Posterior cingulate gyrus (tissue), 11 donors: ENCODE measurements around the gene PBRM1.

ENCODE experiments used
- DNase-seq, 10 donors: peaks; one replicate each; pipeline versions ENCODE4 v3.0.0 to v3.0.0-alpha.2; 2020 to 2021; ENCODE audit warnings: mixed read lengths in 3 of 10
- intact Hi-C: fragments of 100-400 bp; cut with DNase I; formaldehyde crosslinking; loops from one replicate; pipeline ENCODE4 v1.15.1; 2023

PBRM1 gene

DNA sequence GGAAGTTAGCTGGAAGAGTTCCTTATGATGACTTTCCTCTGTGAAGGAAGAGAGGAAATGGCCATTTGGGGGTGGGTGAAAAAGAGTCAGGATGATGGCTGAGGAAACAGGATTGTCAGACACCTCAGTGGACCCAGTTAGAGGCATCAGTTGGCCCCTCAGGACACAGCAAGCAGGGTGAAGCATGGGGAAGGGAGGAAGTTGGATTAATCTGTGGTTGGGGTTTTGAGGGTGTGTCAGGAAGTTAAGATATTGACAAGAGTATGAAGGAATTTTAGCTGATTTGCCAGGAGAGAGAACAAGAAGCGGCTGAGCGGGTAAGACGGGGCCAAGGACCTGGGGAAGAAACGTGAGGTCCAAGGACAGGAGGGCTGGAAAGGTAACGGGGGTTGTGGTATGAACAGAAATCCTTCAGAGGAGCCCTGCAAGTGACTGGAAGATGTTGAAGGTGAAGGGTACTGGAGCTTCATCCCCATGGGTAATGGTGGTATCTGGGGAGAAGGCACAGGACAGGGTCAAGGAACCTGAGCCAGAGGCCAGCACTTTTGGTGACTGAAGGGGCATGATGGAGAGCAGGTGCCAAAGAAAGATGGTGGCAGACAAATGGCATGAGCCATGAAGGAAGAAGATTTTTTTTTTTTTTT, 146.6 kb downstream of the PBRM1 start:
- DNase-seq, result peak in 1 of 10 donors; percentile 28
- intact Hi-C loops, result no loop called here

DNA sequence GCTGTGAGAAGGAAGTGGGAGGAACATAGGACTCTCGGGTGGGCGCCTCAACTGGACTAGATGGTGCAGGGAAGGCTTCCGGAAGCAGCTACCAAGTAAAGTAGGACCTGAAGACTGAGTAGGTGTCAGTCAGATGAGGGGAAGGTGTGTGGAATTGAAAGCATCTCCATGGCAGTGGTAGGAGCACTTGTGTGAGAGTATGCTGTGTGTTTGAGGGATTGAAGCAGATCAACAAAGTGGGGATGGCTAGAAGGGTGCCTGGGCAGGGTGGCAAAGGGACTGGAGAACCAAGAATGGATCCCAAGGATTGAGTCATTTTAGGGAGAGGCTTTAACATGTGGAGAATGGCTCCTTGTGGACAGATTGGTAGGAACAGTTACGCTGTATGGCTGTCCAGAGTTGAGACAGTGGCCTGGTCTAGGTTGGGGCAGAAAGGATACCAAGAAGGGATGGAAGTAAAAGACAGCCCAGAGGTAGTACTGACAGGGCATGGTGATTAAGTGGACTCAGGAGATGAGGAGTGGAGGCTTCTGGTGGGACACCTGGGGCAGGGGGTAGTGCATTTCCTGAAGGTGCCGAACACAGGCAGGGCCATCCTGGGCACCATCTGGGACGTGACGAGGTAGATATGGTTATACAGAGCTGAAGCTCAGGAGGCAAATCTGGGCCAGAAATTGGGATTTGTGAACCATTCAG, 147.8 kb downstream of the PBRM1 start:
- DNase-seq, result peak in 3 of 10 donors; percentile 1 to 44 (median 5)
- intact Hi-C loops, result loop anchor here (2.0 kb wide), 3 partner anchors 59 to 147 kb away; partner anchors contain the start of gene PBRM1

DNA sequence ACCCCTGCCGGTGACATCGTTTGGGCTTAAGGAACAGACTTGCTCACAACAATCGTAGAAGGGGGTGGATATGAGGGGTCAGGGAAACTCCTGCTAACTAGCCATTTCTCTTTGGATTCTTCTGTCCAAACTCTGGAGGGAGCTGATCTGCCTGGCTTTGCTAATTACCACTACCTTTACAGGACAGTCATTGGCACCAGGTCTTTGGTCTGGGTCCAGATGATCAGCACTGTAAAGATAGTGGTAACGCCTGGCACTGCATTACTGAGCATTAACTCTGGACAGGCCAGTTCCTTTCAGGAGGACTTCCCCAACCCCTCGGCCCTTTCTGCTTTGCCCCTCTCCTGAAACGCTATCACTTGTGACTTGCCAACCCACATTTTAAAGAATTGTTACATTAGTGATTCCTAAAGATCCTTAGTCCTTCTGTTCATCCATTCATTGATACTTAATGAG, 148.5 kb downstream of the PBRM1 start:
- intact Hi-C loops, result loop anchor here (2.0 kb wide), 3 partner anchors 60 to 148 kb away; partner anchors contain the start of gene PBRM1
- no peak for DNase-seq

DNA sequence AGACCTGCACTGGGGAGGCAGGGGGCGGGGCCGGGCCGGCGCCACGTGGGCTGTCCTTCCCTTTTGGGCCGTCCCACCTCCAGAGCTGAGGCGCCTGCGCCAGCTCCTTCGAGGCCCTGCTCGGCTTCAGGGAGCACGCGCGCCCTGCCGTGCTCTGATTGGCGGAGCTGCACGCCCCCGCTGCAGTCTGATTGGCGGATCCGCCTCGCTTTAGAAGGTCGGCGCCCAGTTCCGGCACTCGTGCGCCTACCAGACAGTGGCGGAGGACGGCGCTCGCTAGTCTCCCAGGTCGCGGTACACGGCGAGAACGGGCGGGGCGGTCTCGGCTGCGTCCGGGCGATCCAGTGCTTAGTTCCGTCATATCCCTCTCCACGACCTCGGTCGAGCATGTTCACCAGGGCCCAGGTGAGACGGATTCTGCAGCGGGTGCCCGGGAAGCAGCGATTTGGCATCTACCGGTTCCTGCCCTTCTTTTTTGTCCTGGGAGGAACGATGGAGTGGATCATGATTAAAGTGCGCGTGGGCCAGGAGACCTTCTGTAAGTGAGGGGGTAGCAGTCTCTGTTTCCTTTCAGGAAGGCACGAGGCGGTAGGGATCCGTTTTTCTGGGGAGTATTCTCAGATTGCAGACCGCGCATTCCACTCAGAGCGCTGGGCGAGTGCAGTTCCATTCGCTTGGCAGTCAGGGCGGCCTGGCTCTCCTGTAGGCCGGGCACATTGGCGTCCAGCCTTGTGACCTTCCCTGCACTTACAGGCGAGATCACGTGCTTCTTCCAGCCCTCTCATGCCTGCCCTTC, 149.1 kb downstream of the PBRM1 start, which contains the start of gene UQCC5:
UQCC5 (plus strand) TSS at position 237 of the 796 bp plus-strand sequence; CDS start at position 388, 151 bp downstream.
- intact Hi-C loops, result loop anchor here (2.0 kb wide), 3 partner anchors 60 to 148 kb away; partner anchors contain the start of gene PBRM1
- DNase-seq, result peak; percentile 94 to 100 (median 96)

DNA sequence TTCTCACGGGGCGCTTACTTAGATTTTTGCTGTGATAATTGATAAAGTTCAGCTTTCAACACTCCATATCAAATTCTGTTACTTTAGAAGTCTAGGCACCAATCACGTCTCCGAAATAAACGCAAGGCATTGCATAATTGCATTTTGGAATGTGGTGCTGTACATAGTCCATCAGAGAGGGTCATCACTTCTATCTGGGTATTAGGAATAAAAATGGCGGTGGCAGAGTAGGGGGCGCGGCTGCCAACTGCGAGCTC, 149.7 kb downstream of the PBRM1 start:
- no peak for DNase-seq
- intact Hi-C loops, result loop anchor here (2.0 kb wide), 3 partner anchors 61 to 149 kb away; partner anchors contain the start of gene PBRM1

DNA sequence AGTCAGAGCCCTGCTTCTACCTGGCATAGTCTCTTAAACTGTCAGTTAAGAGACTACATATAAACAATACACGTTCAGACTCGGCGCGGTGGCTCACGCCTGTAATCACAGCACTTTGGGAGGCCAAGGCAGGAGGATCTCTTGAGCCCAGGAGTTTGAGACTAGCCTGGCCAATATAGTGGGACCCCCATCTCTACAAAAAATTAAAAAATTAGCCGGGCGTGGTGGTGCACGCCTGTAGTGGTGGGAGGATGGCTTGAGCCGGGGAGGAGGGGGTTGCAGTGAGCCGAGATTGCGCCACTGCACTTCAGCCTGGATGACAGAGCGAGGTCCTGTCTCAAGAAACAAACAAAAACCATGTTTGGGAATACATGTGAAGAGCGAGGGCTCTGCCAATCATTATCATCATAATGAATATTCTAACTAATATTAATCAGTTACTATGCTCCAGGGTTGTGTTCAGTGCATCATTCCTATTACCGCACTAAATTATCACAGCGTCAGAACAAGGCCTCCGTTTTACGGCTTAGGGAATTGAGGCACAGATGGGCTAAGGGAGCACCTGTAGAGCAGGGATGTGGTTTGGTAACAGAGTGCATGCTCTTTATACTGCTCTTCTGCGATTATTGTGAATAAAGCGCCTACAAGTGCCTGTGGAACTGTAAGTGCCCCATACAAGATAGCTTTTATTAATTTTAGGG, 150.2 kb downstream of the PBRM1 start:
- intact Hi-C loops, result loop anchor here (2.0 kb wide), 3 partner anchors 61 to 149 kb away; partner anchors contain the start of gene PBRM1
- peak in 2 of 10 donors; percentile 31 to 48 for DNase-seq

DNA sequence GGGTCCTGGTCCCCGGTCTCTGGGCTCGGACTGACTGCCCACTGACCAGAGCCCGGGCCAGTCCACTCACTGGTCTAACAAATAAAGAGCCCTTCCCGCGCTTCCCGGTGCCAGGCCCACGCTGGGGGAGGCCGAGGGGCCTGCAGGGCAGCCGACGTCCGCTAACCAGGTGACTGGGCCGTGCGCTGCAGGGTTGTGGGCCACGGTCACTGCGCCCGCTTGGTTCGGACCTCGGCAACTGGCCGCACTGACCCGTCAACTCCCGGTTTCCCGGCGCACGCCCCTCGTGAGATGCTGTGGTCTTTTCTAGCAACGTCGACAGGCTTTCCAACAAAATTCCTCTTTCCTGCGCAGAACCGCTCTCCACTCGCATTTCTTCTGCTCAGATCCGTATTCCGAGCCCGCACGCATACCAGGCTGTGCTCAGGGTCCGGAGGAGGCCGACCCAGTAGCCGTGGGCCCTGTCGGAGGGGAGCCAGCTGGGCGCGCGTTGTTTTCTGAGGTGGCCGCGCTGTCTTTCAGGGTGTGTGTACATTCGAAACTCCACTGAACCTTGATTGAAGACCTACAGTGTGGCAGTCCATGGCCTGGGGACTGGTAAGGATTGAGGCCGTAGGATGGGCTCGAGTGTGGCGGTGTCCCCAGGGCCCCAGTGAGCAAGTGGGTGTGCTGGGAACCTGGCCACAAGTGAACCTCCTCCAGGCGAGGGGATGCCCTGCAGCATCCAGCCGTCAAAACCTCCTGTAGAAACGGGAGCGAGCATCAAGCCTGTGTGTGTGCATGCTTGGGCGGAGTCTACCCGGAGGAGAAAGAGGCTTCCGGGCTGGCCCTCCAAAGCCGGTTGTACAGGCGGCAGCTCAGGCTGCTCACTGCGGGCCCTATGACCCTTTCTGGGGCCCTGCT, 151.2 kb downstream of the PBRM1 start:
- DNase-seq, result peak in 4 of 10 donors; percentile 8 to 86 (median 71)
- intact Hi-C loops, result no loop called here

DNA sequence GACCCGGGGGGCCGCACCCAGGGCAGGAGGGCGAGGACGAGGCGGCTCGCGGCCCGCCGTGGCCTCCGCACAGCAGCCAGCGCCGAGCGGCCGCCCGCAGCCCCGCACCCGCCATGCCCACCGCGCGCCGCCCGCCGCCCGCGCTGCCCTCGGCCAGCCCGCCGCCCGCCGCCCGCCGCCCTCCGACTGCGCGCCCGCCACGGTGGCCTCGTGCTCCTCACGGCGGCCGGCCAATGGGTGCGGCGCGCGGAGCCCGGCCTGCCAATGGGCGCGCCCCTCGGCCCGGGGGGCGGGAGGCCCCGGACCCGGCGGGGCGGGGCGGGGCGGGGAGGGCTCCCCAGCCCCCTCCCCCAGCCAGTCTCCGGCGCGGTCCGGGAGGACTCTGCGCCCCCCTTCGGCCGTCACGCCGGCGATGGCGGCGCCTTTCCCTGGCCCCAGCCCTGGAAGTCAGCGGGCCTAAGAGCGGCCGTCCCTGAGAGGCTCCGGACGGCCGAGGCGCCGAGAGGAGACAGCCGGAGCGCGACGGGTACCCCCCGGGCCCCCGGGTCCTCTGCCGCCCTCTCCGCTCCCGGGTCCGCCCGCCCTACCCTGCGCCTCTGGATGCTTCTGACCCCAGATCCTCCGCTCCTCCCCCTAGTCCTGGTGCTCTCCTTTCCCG, 152.0 kb downstream of the PBRM1 start, which contains the start of gene NT5DC2:
NT5DC2 (minus strand) TSS at position 235 of the 658 bp plus-strand sequence; CDS start at position 115, 120 bp downstream.
- peak in 9 of 10 donors; percentile 24 to 94 (median 59) for DNase-seq
- intact Hi-C loops, result no loop called here

DNA sequence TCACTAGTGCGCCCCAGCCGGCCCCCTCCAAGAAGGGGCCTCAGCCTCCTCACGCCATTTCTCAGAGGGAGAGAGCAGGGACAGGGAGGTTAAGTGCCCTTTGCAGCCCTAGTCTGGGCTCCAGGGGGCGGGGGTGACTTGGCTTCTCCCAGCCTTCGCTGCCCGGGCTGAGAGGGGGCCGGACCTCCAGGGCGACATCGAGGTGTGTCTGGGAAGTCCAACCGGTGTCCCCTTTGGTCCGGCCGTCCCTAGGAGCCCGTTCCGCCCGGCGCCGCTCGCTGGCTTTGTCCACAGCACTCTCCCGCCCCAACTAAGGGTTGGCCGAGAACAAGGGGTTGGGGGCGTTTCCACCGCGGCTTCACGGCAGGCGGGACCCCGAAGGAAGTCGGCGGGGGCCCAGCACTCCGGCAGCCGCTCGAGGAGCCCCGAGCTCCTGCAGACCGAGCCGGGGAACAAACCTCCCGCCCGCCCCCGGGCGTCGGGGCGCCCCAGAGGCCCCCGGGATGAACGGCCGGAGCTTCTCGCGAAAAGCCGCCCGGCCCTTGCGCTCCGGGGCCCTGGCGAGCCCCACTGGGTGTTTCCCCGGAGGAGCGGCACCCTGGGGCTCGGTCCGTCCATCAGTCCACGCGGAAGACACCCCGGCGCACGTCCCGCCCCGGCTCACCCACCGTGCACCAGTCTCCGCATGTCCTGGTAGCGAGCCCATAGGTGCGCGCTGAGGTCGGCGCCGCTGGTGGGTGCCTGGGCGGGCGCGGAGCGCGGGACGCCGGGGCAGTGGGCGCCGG, 152.7 kb downstream of the PBRM1 start:
- peak in 5 of 10 donors; percentile 6 to 85 (median 69) for DNase-seq
- intact Hi-C loops, result no loop called here

DNA sequence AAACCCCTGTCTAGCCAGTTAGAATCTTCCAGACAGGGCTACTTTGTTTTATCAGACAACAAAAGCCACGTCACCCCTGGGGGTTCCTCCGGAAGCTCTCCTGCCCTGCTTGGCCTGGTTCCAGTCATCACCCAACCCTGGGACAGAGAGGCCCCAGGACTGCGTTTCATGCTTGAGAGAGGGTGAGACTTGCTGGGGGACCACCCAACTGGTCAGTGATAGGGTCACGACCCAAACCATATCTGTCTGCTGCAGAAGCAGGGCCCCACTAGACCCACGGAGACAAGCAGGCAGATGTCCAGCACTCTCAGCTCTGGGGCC, 153.2 kb downstream of the PBRM1 start:
- peak in 3 of 10 donors; percentile 2 to 60 (median 56) for DNase-seq
- intact Hi-C loops, result no loop called here

DNA sequence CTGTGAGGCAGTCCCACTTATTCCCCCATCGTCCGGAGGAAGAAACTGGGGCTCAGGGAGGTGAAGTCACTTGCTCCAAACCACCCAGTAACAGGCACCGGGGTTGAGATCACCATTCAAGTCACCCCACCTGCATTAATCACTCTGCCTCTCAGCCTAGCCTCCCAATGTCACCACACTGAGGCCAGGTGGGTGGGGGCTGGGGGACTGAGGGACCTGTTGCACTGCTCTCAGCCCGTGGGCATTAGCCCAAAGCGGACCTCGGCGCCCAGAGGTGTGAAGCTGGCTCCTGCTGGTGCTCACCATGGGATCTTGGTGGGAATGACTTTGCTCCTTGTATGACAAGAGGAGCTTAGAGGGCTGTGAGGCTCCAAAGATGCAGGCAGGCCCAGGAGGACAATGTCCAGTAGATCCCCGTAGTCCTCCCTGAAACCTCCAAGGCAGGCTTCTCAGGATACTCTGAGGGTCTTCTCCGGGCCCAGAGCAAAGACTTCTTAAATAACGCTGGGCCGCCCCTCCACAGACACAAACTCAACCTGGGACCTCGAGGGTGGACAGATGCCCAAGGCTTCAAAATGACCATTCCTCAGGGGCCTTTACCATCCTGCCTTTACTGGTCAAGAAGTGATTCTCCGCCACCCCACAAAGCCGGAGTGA, 153.7 kb downstream of the PBRM1 start:
- intact Hi-C loops, result no loop called here
- DNase-seq, result peak in 5 of 10 donors; percentile 4 to 81 (median 48)

DNA sequence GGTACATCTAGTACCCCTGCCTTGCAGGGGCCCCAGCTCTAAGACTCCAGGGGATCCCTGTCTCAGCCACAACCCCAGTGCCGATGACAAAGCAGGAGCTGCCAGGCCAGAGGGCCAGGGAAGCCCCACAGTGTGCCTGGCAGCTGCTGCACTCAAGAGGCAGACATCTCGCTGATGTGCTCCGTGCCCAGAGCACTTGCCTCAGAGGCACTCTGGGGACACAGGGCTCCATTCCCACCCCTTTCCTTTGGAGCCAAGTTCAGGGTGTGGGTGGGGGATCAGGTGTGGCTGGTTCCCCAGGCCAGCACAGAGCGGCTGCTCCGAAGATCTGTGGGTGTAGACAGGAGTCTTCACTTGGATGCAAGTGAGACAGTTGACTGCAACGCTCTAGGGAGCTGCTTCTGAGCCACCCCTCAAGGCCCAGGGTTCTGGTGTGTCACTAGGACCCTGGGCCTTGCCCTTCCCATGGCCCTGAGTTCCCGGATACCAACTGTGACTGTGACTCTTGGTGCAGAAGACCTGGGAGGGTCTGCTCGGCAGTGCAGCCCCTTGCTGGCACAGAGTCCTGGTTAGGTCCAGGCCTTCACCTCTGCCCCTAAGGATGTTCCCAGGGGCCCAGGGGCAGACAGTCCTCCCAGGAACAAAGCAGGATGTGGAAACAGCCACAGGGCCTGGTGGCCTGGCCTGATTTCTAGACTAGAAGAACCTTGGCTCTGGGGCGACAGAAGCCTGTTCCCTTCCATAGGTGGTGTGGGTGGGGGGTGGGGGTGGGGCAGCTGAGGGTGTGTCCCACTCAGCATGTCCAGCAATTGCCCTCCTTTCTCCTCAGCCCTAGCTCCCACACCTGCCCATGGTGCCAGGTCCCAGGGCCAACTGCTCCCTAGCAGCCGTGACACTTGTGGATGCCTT, 154.5 kb downstream of the PBRM1 start:
- DNase-seq, result peak in 5 of 10 donors; percentile 8 to 74 (median 67)
- intact Hi-C loops, result no loop called here

DNA sequence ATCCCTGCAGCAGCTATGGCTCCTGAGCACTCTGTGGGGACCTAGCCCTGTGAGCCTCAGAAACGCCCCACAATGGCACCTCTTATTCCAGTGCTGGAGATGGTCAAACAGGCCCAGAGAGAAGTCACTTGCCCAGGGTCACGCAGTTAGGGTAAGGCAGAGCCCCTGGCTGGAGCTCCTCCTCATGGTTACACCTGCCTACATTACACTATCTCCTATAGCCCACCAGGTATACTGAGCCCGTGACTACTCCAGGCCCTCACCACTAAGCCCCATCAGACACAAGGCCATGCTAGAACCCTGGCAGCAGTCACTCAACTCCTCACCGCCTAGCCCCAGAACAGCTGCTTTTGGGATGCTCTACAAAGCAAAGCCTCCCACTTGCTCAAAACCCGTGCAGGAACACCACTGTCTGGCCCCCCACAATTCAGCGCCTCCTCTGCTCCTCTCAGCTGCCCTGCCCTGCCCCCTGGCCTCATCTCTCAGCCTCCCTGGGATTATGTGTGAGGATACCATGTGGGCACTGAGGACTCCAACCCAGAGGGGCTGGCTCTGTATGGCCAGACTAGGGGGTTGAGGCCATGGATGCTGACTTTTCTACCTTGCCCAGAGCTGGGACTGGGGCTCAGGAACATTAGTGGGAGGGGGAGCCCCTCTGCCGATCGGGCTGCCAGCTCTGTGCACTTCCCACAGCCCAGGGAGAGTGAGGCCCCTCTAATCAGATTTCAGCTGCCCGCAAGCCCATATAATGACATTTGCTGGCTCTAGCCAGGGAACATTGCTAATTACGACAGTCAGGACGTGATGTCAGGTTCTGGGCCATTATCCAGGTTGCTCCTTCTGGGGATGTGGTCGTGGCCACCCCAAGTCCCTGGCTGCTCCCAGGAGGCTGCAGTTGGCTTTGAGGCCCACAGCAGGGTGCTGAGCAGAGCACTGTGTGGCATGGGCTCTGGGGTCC, 156.1 kb downstream of the PBRM1 start:
- DNase-seq, result peak in 6 of 10 donors; percentile 3 to 70 (median 24)
- intact Hi-C loops, result no loop called here

DNA sequence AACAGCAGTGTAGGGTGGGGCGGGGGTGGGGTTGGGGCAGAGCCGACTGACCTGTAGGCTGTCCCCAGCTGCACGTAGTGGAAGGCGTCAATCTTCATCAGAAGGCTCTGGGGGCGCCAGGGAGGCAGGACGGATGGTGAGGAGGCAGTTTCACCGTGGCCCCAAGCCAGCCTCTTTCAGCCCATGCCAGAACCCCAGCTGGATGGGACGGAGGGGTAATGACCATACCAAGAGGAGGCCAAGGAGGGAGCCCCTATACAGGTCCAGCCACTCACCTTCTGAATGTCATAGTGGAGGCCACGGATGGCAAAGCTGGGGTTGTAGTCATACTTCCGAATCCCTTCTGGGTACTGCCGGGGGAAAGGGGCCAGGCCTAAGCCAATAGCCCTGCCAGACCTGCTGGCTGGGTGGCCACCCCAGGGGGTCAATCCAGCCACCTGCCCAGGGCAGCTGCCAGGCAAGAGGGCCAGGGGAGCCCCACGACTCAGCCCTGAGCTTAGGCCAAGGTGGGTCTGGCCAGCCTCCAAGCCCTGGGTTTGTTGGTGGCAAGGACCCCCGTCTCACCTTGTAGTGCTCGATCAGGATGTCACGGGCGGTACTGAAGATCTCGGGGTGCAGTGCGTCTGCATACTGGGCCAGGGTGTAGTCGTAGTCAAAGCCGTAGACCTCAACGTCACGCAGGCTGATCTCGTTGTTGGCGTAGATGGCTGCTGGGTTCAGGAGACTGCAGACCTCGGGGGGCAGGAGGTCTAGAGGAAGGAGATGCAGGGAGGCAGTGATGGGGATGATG, 156.9 kb downstream of the PBRM1 start:
- intact Hi-C loops, result no loop called here
- DNase-seq, result peak in 6 of 10 donors; percentile 3 to 83 (median 30)
